CD14-positive monocyte (primary cell): Measurements from ENCODE around the gene ADRM1. TPM values are rescaled to one million over a fixed set of nuclear protein-coding genes. Genes with fewer than 3 reads are reported as not detected.
A peak's percentile ranks its signal among the peaks of the same experiment; 100 is the strongest.

ENCODE experiments used
- DNase-seq, 3 donors: peaks; one replicate each; pipeline ENCODE4 v3.0.0-alpha.2; 2011 to 2022
- H2AFZ ChIP-seq: 2 replicates; pipeline ENCODE4 v1.6.0; 2012; ENCODE audit warnings: mild to moderate bottlenecking, low read depth, low read length, inconsistent platforms; ENCODE audit not compliant: insufficient read depth, poor library complexity, severe bottlenecking
- H3K27ac ChIP-seq, 2 donors: 1 replicate in 1 of 2; 2 replicates in 1 of 2; pipeline ENCODE4 v1.5.1; 2012 to 2013; ENCODE audit warnings: low read length in 2 of 2, control low read depth in 1 of 2, inconsistent platforms in 1 of 2, low read depth in 1 of 2, mild to moderate bottlenecking in 1 of 2
- H3K27me3 ChIP-seq, 2 donors: one replicate each; pipeline versions ENCODE4 v1.6.0 to v1.6.1; 2011 to 2013; ENCODE audit warnings: low read length in 2 of 2; ENCODE audit not compliant: control insufficient read depth in 2 of 2, insufficient read depth in 2 of 2
- H3K36me3 ChIP-seq, 2 donors: replicated peaks in 1 of 2; 1 replicate in 1 of 2; 2 replicates in 1 of 2; pipeline versions ENCODE4 v1.5.1 to v1.6.1; 2012 to 2013; ENCODE audit warnings: low read length in 2 of 2, control low read depth in 1 of 2, inconsistent platforms in 1 of 2, mild to moderate bottlenecking in 1 of 2; ENCODE audit not compliant: insufficient read depth in 2 of 2, control insufficient read depth in 1 of 2
- H3K4me1 ChIP-seq, 2 donors: 1 replicate in 1 of 2; 2 replicates in 1 of 2; pipeline versions ENCODE4 v1.5.1 to v1.6.1; 2012 to 2013; ENCODE audit warnings: low read length in 2 of 2, control low read depth in 1 of 2, inconsistent platforms in 1 of 2, mild to moderate bottlenecking in 1 of 2, moderate library complexity in 1 of 2; ENCODE audit not compliant: insufficient read depth in 2 of 2, control insufficient read depth in 1 of 2
- H3K4me2 ChIP-seq: replicated peaks from 2 replicates; pipeline ENCODE3; 2012; ENCODE audit warnings: low read length, moderate library complexity, mild to moderate bottlenecking; ENCODE audit not compliant: poor library complexity, severe bottlenecking; ENCODE audit errors: extremely low read depth
- H3K4me3 ChIP-seq, 3 experiments: fragments of 200-600 bp in 1 of 3; sonication (generic) in 1 of 3; replicated peaks in 1 of 3; 1 replicate in 2 of 3; 2 replicates in 1 of 3; pipeline ENCODE4 v1.5.1; 2011 to 2013; ENCODE audit warnings: low read length in 3 of 3, mild to moderate bottlenecking in 3 of 3, control low read depth in 2 of 3, low read depth in 2 of 3, inconsistent platforms in 1 of 3, moderate library complexity in 1 of 3
- H3K79me2 ChIP-seq: 2 replicates; pipeline ENCODE4 v1.6.0; 2012; ENCODE audit warnings: mild to moderate bottlenecking, control low read depth, inconsistent platforms, low read length, moderate library complexity; ENCODE audit not compliant: insufficient read depth
- H3K9ac ChIP-seq: 2 replicates; pipeline ENCODE4 v1.6.0; 2017; ENCODE audit warnings: low read length, mild to moderate bottlenecking; ENCODE audit not compliant: insufficient read depth, poor library complexity, severe bottlenecking
- H3K9me3 ChIP-seq, 2 donors: replicated peaks in 1 of 2; 1 replicate in 1 of 2; 2 replicates in 1 of 2; pipeline versions ENCODE4 v1.5.1 to v1.6.1; 2012 to 2013; ENCODE audit warnings: low read length in 2 of 2, control low read depth in 1 of 2; ENCODE audit not compliant: control insufficient read depth in 1 of 2, insufficient read depth in 1 of 2
- H4K20me1 ChIP-seq: 2 replicates; pipeline ENCODE4 v1.6.0; 2012; ENCODE audit warnings: mild to moderate bottlenecking, low read length, control low read depth, moderate library complexity; ENCODE audit not compliant: insufficient read depth
- H3K27ac Mint-ChIP-seq, 7 donors: one replicate each; pipeline ENCODE4 v1.8.0; 2020; ENCODE audit warnings: mild to moderate bottlenecking in 7 of 7, mixed read lengths in 7 of 7, moderate library complexity in 6 of 7, inconsistent platforms in 2 of 7
- H3K27me3 Mint-ChIP-seq, 3 donors: one replicate each; pipeline ENCODE4 v1.8.0; 2021 to 2022; ENCODE audit warnings: low read depth in 3 of 3, mild to moderate bottlenecking in 3 of 3, mixed read lengths in 3 of 3, moderate library complexity in 3 of 3, inconsistent platforms in 1 of 3
- H3K36me3 Mint-ChIP-seq, 2 donors: one replicate each; pipeline ENCODE4 v1.8.0; 2020; ENCODE audit warnings: mixed read lengths in 2 of 2, inconsistent platforms in 1 of 2, mild to moderate bottlenecking in 1 of 2
- H3K4me1 Mint-ChIP-seq: one replicate; pipeline ENCODE4 v1.8.0; 2020; ENCODE audit warnings: mild to moderate bottlenecking, mixed read lengths
- H3K4me3 Mint-ChIP-seq, 2 donors: one replicate each; pipeline ENCODE4 v1.8.0; 2020; ENCODE audit warnings: mild to moderate bottlenecking in 2 of 2, mixed read lengths in 2 of 2, moderate library complexity in 1 of 2
- H3K9me3 Mint-ChIP-seq, 7 donors: one replicate each; pipeline ENCODE4 v1.8.0; 2020 to 2022; ENCODE audit warnings: mixed read lengths in 7 of 7, mild to moderate bottlenecking in 6 of 7, moderate library complexity in 6 of 7, inconsistent platforms in 2 of 7
- WGBS: methylation state at CpG from one replicate; pipeline ENCODE4 v1.1.5; 2013; ENCODE audit warnings: missing lambda C conversion rate; ENCODE audit not compliant: insufficient coverage; 5-methylcytosine and 5-hydroxymethylcytosine counted together
- intact Hi-C, 2 donors: fragments of 100-400 bp; cut with micrococcal nuclease; formaldehyde crosslinking; loops; one replicate each; pipeline versions ENCODE4 v1.15.0 to v1.15.1; 2023
- polyA plus RNA-seq, 3 donors: library from polyadenylated mRNA; depleted of rRNA in 1 of 3; unstranded in 2 of 3; stranded (reverse) in 1 of 3; fragments of 300-500 nt in 2 of 3; fragments of >200 nt in 1 of 3; fragmentation: Illumina TruSeq in 2 of 3; gene quantifications; 1 replicate in 2 of 3; 2 replicates in 1 of 3; pipeline ENCODE4 v1.2.3, GENCODE V29; 2012 to 2021
- TF ChIP-seq, protein P1 (sequence below): fragments of 200-600 bp; IDR thresholded peaks from one replicate; pipeline ENCODE4 v1.8.0; 2022; ENCODE audit warnings: antibody characterized with exemption, mild to moderate bottlenecking

The ADRM1 gene
- polyA plus RNA-seq, 3 donors: 63.3 to 81.5 (median 72.5) TPM

DNA sequence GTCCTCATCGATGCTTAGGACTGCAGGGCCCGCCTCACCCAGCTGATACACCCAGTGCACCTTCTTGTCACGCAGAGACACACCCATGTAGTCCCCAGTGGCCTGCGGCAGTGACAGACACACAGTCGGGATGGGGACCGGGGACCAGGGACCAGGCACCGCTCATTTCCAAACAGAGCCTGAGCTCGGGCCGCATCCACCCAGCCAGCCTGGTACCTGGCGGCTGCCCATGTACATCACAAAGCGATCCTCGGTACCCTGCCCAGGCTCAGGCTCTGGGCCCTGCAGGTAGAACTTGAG lies 11.5 kb downstream of the ADRM1 start:
- Mint-ChIP-seq H3K9me3 (peaks cover 0 to 5% (median 0%) of the 10 kb centered on the region in 7 donors), H3K4me1 (no peaks in the 10 kb centered on the region), H3K27me3 (peaks cover 0 to 2% (median 2%) of the 10 kb centered on the region in 3 donors), H3K27ac (no peak overlapping the region), H3K36me3 (peaks cover 0 to 4% of the 10 kb centered on the region in 2 donors), H3K4me3 (no peak overlapping the region)
- Histone ChIP-seq H3K4me2 (no peak overlapping the region), H3K4me3 (no peak overlapping the region), H3K9me3 (peaks cover 0 to 5% of the 10 kb centered on the region in 2 donors), H3K36me3 (no peaks in the 10 kb centered on the region), H4K20me1 (no peaks in the 10 kb centered on the region), H3K79me2 (no peaks in the 10 kb centered on the region), H2AFZ (no peak overlapping the region), H3K27me3 (no peaks in the 10 kb centered on the region), H3K4me1 (no peaks in the 10 kb centered on the region), H3K9ac (no peak overlapping the region), H3K27ac (no peak overlapping the region)
- 97% methylated on average over 12 of the region's 12 CpGs for WGBS
- DNase-seq: no peak
- TF ChIP-seq, protein P1, sequence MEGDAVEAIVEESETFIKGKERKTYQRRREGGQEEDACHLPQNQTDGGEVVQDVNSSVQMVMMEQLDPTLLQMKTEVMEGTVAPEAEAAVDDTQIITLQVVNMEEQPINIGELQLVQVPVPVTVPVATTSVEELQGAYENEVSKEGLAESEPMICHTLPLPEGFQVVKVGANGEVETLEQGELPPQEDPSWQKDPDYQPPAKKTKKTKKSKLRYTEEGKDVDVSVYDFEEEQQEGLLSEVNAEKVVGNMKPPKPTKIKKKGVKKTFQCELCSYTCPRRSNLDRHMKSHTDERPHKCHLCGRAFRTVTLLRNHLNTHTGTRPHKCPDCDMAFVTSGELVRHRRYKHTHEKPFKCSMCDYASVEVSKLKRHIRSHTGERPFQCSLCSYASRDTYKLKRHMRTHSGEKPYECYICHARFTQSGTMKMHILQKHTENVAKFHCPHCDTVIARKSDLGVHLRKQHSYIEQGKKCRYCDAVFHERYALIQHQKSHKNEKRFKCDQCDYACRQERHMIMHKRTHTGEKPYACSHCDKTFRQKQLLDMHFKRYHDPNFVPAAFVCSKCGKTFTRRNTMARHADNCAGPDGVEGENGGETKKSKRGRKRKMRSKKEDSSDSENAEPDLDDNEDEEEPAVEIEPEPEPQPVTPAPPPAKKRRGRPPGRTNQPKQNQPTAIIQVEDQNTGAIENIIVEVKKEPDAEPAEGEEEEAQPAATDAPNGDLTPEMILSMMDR: no peak
- intact Hi-C loops: no loop called here

DNA sequence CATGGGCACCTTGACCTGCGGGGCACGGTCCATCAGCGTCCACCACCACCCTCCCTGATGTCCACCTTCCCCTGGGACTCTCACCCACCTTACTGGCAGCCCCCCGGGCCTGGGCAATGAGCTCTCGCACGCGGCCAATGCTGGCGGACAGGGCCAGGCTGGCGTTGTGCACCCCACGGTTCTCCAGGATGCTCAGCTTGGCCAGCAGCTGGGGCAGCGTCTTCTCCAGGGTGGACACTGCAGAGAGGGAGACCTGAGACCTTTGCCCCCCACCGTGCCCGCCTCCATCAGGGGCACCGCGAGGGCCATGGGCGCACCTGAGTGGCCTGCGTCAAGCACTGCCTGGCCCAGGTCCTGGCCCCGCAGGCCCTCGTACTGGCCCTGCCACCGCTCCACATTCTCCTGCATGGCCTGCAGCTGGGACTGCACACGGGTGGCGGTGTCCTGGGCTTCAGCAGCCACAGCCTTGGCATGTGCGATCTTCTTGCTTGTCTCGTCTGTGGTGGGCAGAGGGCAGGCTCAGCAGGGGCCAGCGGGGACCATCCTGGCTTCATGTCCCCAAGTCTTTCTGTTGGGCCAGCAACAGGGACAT lies 12.0 kb downstream of the ADRM1 start:
- Histone ChIP-seq H3K9ac (no peak overlapping the region), H3K4me3 (no peak overlapping the region), H3K27ac (no peak overlapping the region), H3K9me3 (peaks cover 0 to 5% of the 10 kb centered on the region in 2 donors), H3K27me3 (no peaks in the 10 kb centered on the region), H3K4me1 (no peaks in the 10 kb centered on the region), H3K79me2 (no peaks in the 10 kb centered on the region), H4K20me1 (no peaks in the 10 kb centered on the region), H3K36me3 (no peaks in the 10 kb centered on the region), H2AFZ (no peak overlapping the region), H3K4me2 (no peak overlapping the region)
- peaks cover 0 to 2% (median 2%) of the 10 kb centered on the region in 3 donors for H3K27me3 Mint-ChIP-seq
- WGBS: 92% methylated on average over 24 of the region's 25 CpGs
- TF ChIP-seq, protein P1: no peak
- intact Hi-C loops: no loop called here
- H3K9me3 Mint-ChIP-seq: peaks cover 0 to 5% (median 0%) of the 10 kb centered on the region in 7 donors
- H3K4me3 Mint-ChIP-seq: no peak overlapping the region
- H3K27ac Mint-ChIP-seq: peak overlapping the region in 1 of 7 donors; percentile 65
- H3K36me3 Mint-ChIP-seq: peaks cover 0 to 2% of the 10 kb centered on the region in 2 donors
- H3K4me1 Mint-ChIP-seq: no peaks in the 10 kb centered on the region
- DNase-seq: no peak
